Pulmonary artery endothelial cell (primary cell): Measurements from ENCODE around the gene MCFD2. TPM values are rescaled to one million over a fixed set of nuclear protein-coding genes. Genes with fewer than 3 reads are reported as not detected.

Source experiments
- DNase-seq: peaks from one replicate; pipeline ENCODE4 v3.0.0-alpha.2; 2011; ENCODE audit warnings: low read depth, low spot score
- total RNA-seq: library from RNA; depleted of rRNA; stranded (reverse); fragments of >200 nt; gene quantifications from 2 replicates; pipeline ENCODE4 v1.2.3, GENCODE V29; 2014

The MCFD2 gene
- total RNA-seq: 228 and 231 TPM in 2 replicates

DNA sequence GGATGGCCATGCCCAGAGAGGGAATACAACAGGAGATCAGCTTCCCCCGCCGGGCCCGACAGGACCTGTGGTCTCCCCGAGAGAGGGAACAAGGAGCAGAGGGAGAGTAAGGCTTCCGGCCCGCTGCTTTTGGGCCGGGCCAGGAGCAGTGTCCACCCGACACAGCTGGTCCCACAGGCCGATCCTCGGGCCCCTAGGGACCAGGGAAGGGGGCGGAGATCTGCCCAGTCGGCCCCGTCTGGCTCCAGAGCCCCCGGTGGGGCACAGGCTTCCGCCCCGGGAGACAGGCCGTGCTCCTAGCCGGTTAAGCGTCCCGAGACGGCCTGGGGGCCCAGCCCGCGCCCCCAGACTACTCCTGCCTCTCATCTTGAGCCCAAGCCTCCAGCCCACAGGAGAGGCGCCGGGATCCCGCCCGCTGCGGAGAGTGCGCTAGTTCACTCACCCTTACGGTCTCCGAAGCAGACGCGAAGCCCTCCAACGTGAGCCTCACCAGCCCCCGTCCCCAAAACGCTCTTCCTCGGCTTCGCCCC is at the start of gene MCFD2:
TSS of gene MCFD2 (minus strand) at position 526 of the 530 bp plus-strand sequence. CDS start 6,635 bp downstream, outside the sequence.
- no peak for DNase-seq

DNA sequence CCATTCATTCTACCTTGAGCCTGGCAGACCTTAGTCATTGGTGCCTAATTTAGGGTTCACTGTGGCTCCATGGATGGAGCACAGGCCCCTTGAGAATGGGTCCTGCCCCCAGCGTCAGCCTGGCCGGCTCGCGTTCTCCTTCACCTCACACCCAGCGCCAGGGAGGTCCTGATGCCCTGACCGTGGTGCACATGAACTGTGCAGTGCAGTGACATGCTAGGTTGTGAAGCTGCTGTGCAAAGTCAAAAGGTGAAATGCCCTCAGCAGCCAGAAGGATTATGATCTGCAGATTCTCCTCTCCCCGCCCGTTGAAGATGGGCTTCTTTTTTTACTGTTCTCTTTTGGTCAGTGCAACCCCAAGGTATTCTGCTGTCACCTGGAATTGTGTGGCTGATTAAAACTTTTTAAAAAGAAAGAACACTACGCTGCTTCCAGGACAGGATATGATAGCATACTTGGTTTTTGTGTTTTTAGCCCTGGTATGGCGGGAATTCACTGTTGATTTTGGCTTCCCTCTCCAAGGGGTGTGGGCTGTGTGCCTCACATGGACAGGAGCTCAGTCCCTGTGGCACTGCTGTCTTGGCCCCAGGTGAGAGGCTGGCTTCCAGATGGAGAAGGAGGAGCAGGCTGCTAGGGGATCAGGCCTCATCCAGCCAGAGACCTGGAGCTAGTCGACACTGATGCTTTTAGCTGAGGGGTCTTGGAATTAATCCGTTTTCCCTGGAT is 49.4 kb upstream of the MCFD2 start:
- no peak for DNase-seq

DNA sequence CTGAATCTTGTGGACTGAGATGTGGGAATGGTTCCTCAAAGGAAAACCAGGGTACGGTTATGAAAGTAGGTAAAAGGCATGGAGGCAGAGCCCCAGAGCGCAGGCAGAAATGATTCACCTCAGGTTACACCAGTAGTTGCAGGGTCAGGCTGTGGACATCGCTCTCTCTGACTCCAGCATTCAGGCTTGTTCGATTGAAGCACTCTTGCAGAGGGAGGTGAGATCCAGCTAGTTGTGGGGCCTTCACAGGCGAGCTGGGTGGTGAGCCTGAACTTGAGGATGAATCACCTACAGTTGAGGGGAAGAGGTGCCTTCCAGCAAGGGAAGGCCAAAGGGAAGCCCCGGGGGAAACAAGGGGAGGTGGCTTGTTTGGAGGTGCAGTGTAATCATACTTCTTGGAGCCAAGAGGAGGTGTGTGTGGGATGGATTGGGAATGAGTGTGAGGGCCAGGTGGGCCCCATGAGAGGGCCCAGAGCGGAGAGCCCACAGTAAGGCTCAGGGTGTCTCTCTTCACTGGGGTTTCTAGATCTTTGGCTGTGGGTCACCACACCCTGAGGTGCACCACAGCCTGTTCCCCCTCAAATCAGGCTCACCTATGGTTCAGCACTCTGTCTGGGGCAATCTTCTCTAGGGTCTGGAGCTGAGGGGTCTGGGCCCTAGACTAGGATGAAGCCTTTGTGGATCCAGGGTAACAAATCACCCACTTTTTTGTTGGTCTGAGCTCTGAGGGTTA is 48.5 kb upstream of the MCFD2 start:
- no peak for DNase-seq

DNA sequence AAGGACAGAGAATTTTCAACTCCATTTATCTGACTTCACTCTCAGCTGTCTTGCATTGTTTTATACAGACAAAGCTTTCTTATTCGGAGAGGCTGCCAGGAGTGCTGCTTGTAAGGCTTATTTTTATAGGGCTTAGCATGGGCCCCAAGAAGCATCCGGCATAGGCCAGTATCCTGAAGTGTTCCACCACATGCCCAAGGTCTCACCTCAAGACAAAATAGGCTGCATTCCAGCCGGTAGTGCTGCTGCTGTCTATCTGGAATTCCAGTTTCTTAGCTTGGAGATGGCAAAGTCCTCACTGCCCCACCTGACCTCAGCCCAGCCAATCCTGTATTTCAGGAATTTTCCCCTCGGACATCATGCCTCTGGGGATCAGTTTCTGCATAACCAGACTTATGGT is 47.6 kb upstream of the MCFD2 start:
- no peak for DNase-seq

DNA sequence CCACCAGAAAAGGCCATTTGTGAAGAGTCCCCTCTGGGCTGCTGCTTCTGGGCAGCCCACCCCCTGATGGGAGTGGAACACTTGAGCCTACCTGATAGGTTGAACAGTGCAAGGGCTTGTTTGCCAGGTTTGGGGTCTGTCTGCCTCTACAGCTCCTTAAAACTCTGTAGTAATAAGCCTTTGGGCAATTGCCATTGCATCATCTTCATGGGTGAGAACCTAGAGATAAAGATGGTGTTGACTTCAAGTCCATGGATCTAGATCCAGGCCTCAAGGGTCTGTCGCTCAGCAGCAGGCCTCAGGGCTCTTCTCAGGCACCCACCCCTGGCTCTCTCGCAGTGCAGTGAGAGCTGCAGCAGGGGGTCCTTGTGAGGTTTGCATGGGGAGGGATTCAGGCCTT is 47.1 kb upstream of the MCFD2 start:
- no peak for DNase-seq

DNA sequence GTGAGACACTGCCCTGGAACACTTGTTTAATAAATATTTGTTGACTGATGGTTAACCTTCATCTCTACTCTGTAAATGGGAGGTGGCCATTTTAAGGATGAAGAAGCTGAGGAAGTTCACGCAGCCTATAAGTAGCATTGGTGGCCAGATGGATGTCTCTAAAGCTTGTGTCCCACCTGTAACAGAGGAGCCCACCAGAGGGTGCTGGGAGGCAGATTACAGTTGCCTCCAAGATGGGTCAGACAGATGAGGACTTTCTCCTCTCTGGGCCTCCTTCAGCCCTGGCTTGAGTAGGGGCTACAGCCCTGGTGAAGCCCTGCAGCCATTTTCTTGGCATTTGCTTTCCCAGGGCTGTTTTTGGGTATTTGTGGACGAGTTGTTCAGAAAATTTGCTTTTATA is 45.0 kb upstream of the MCFD2 start:
- no peak for DNase-seq

DNA sequence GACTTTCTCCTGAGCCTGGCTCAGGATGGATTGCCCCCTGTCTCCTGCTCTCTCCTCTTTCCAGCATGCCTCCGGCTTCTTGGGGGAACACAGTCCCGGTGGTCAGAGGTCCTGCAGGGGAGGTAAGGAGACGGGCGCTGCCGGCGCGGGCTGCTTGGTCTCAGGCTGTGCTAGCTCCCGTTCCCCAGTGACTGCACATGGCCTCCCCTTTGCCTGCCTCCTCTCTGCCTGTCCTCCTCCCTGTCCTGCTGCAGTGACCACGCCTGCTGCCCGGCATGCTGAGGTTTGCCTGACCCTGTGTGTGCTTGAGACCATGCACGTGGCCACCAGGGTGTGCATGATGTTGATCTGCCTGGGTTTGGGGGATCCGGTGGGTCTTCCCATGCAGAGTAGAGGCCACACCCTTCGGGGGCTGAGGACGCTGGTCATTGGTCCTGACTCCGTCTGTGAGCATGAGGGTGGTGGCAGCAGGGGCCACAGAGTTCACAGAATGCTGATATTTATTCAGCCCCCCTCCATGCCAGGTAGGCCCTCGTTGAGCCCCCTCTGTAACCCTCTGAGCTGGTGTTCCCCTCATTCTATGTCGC is 42.9 kb upstream of the MCFD2 start:
- no peak for DNase-seq

DNA sequence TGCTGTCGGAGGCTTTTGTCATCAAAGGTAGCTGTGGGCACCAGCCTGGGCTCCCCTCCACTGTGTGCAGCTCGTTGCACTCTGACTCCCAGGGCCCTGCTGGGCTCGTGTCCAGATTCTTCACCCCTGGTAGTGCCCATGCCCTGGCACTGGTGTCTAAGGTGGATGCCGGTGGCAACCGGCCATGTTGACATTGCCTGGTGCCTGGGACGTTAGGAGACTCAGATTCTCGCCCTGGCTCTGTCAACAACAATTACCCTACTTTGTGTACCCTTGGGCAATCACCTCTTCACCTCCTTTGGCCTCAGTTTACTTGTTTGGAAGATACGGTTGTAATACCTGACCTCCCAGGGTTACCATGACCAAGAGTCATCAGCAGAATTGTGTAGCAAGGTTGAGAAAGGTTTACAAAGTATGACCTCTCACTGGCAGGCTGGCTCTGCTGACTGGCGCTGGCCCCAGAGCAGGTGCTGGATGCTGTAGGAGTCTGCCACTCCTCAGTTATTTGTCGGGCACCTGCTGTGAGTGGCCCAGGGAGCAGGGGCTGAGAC is 41.5 kb upstream of the MCFD2 start:
- DNase-seq: no peak

DNA sequence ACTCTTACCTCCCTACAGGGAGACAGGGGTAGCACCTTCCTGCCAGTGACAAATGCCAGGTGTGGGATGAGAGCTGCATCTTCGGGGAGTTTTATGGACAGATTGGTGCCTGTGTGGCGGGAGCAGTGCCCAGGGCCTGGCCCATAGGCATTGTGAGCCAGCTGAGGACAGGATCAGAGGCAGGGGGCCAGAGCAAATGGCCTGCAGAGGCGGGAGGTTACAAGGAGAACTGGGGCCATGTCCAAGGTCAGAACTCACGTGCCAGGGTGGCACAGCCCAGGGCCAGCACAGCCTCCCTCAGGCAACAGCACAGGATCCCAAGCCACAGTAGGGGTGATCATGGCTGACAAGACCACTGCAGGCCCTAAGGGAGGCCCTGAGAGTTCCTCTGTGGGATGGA is 40.2 kb upstream of the MCFD2 start:
- DNase-seq: no peak

DNA sequence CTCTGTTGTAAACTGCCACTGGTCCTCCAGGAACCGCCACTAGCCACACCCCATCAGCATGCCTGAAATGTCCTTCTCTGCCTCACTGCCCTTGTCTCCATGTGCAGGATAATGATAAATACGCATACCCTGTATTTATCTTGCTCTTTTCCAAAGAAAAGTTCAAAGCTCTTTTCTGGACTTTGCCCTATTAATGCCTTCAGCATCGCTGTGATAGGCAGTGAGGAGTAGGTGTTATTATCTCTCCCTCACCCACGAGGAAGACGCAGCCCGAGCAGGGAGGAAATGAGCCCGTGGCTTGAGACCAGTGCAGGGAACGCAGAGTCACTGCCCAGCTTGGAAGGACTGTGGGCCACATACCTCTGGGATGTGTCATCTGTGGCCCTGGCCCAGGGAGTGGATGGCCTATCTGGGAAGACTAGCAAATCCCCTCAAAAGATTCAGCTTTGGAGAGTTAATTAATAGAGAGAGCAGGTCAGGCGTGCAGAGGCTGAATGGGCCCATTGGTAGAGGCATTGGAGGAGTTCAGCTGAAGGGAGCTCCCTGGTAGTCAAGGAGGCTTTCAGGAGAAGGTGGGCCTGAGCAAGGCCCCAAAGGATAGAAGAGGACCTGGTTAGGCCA is 39.5 kb upstream of the MCFD2 start:
- peak; percentile 57 for DNase-seq

DNA sequence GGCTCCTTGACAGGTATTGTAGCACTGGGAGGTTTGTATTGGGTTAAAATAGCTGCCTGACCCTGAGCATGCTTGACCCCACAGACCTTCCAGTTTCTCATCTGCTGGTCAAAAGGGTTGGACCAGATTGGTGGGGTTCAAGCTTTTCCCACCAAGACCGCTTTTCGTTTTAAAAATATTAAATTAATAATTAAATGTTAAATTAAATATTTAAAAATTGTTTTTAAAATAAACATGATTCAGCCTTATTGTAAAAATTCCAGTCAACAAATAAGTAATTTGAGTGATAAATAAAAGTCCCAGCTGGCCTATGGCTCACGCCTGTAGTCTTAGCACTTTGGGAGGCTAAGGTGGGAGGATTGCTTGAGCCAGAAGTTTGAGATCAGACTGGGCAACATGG is 36.6 kb upstream of the MCFD2 start:
- DNase-seq: no peak

DNA sequence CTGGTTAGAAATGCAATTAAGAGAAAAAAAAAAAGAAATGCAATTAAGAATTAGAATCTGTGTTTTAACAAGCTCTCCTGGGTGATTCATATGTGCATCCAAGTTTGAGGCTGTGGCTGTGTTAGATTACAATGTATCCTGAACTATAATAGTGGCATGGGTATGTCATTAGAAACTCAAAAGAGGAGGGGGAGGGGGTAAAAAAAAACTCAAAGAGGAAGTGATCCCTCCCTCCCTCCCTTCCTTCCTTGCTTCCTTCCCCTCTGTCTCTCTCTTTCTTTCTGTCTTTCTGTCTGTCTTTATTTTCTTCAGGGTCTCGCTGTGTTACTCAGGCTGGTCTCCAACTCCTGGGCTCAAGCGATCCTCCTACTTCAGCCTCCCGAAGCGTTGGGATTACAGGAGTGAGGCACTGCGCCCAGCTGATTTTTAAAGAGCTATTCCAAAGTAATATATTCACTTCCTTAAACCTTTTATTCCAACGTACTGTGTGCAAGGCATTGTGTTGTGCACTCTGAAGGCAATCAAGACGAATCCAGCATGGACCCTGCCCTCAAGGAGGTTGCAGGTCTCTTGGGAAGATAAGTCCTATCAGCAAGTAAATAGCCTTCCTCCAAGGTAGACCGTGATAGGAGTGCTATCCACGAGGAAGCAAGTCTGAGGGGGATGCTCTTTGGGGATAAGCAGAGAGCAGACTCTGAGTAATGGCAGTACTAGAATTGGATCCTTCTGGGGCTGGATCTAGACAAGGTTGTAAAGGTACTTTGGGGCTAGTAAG is 35.9 kb upstream of the MCFD2 start:
- DNase-seq: no peak

DNA sequence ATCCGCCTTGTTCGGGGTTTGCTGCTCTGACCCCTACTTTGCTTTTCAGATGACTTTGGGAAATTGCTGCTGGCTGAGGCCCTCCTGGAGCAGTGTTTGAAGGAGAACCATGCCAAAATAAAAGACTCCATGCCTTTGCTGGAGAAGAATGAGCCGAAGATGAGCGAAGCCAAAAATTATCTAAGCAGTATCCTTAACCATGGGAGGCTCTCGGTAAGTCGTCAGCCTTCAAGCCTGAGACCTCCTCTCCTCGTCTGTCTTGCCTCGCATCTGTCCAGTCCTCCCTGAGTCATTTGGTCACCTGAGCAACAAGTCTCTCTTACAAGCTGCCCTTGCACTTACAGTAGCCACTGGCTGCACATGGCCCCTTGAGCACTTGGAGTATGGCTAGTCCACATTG is 34.7 kb upstream of the MCFD2 start:
- no peak for DNase-seq

DNA sequence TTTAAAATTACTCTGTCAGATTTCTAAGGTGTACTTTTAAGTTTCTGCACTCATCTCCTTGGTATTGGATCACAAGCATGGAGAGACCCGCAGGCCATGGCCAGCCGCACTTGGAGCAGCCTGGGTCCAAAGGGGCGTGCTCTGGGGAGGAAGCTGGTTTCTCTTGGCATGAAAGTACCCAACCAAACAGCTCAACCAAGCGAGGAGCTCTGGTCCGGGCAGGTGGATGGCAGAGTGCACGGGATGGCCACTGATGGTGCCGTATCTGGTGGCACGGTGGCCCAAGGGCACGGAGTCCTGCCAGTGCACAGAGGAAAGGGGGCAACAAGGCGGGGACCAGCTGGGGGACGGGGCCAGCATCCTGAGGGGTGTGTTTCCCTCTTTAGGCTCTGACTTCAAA is 32.2 kb upstream of the MCFD2 start:
- no peak for DNase-seq

DNA sequence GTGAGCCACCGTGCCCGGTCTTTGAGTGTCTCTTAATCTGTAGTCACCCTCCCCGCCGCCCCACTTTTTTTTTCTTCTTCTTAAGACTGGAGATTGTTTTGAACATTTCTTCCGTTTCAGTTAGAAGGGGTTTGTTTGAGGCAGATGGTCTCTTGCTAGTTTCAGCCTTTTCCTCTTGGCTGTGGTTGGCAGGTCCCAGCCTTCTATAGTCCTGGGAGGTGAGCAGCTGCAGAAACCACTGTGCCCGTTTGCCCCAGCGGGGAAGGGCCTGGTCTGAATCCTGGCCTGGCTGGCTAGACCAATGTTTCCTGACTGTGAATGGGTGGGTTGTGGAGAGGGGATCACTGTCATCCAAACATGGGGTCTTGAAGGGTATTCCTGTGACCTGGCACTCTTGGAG is 30.1 kb upstream of the MCFD2 start:
- DNase-seq: no peak

DNA sequence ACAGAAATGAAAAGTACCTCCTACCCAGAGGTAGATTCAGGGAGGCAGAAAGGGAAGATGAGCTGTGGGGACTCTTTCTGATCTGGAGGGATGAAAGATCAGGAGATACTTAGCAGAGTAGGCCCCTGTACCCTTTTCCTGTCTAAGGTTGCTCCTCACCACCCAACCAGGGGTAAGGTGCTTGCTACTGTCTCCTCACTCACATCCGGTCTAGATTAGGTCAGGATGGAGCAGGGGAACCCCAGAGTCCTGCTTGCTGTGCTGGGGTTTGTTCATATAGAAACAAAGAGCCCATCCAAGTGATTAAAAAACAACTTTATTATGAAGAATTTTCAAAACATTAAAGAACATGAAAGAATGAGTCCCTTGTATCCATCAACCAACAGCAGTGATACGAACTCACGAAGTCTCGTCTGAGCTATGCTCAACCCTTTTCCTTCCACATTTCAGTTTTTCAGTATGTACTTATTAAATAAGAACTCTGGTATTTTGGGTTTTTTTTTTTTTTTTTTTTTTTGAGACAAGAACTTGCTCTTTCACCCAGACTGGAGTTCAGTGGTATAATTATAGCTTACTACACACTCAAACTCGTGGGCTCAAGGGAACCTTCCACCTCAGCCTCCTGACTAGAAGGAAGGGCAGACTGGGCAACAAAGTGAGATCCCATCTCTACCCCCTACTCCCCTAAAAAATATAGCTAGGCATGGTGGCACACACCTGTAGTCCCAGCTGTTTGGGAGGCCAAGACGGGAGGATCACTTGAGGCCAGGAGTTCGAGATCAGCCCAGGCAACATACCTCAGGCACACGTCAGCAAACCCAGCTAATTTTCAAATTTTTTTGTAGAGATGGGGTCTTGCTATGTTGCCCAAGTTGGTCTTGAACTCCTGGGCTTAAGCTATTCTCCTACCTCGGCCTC is 28.5 kb upstream of the MCFD2 start:
- DNase-seq: no peak

DNA sequence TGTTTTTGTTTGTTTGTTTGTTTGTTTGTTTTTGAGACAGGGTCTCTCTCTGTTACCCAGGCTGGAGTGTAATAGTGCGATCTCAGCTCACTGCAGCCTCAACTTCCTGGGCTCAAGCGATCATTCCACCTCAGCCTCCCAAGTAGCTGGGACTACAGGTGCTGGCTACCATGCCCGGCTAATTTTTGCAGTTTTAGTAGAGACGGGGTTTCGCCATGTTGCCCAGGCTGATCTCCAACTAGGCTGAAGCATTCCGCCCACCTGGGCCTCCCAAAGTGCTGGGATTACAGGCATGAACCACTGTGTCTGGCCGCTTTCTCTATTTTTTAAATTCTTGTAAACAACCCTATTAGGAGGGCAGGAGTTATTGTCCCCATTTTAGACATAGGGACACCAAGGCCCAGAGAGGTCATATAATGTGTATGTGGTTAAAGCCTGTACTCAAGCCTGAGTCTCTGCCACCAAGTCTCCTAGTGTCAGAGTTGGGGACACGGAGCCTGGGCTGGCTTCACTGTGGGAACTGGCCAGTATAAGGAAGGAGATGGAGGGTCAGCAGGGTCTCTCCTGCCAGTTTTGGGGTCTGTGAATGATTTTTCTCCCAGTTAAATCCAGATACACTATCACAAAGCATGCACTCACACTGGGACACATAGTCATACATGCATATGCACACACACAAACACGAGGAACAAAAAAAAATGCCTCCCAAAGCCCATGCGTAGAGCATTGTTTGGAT is 27.5 kb upstream of the MCFD2 start:
- DNase-seq: no peak

DNA sequence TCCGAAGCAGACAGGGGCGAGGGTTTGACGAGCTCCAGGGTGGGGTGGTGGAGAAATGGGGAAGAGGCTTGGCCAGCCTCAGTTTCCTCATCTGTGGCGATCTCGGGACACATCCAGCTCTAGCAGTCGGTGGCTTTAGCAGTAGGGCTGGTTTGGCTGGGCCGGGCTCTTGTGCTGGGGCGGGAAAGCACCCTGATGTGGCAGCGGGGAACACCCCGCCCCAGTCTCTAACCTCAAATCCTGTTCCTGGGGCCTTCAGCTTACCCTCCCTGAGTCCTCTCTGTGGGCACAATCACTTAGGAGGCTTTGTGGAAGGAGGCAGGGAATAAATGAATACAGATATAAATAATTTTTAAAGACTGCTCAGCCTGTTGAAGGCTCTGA is 26.5 kb upstream of the MCFD2 start:
- DNase-seq: no peak
